ENCODE results near the gene PRKN. TPM values are rescaled to one million over a fixed set of nuclear protein-coding genes. Genes with fewer than 3 reads are reported as not detected.

Gene PRKN
- total and polyA plus RNA-seq, 9 donors = 3.0 to 15.0 (median 9.2) TPM

- Histone ChIP-seq H3K4me3 (no peak overlapping the region), H3K27me3 (no peaks in the 10 kb centered on the region), H3K4me1 (ENCODE audit: insufficient read depth) (no peaks in the 10 kb centered on the region), H3K36me3 (no peaks in the 10 kb centered on the region), H3K9me3 (no peaks in the 10 kb centered on the region), H3K27ac (peak overlapping the region in 1 of 2 donors; percentile 31)
- 8 to 9% (median 9%) methylated on average over 6 of the region's 6 CpGs for WGBS, 3 donors
- intact Hi-C loops (cut with DNase I) = no loop called here
- peak; percentile 69 to 81 (median 80) for DNase-seq
- no peak for TF ChIP-seq CTCF (IDR thresholded peaks at IDR 0.05)
- no peak for TF ChIP-seq POLR2A (IDR thresholded peaks at IDR 0.05)
- TF ChIP-seq EP300 (IDR thresholded peaks at IDR 0.05) = no peak
Measured at GRCh38 chr6:162706232-162706631, 21.3 kb downstream of the PRKN start.

GRCh38 chr6:162705736-162706135 is 21.8 kb downstream of the PRKN start:
- Histone ChIP-seq H3K36me3 (no peaks in the 10 kb centered on the region), H3K4me1 (ENCODE audit: insufficient read depth) (no peaks in the 10 kb centered on the region), H3K9me3 (no peaks in the 10 kb centered on the region), H3K27ac (no peak overlapping the region), H3K27me3 (no peaks in the 10 kb centered on the region), H3K4me3 (no peak overlapping the region)
- DNase-seq = no peak
- intact Hi-C loops (cut with DNase I) = no loop called here
- no peak for TF ChIP-seq EP300 (IDR thresholded peaks at IDR 0.05)
- no peak for TF ChIP-seq CTCF (IDR thresholded peaks at IDR 0.05)
- no peak for TF ChIP-seq POLR2A (IDR thresholded peaks at IDR 0.05)
- WGBS, 3 donors = 31 to 46% (median 37%) methylated on average over 4 of the region's 4 CpGs

- no peak overlapping the region for H3K27ac ChIP-seq
- no peaks in the 10 kb centered on the region for H3K27me3 ChIP-seq
- TF ChIP-seq CTCF (IDR thresholded peaks at IDR 0.05) (no peak), POLR2A (IDR thresholded peaks at IDR 0.05) (no peak), EP300 (IDR thresholded peaks at IDR 0.05) (no peak)
- 89 to 95% (median 91%) methylated on average over 4 of the region's 4 CpGs for WGBS, 3 donors
- H3K36me3 ChIP-seq = no peaks in the 10 kb centered on the region
- no peak overlapping the region for H3K4me3 ChIP-seq
- no peaks in the 10 kb centered on the region for H3K4me1 ChIP-seq (ENCODE audit: insufficient read depth)
- no peak for DNase-seq
- intact Hi-C loops (cut with DNase I) = no loop called here
- no peaks in the 10 kb centered on the region for H3K9me3 ChIP-seq
Measured at GRCh38 chr6:162704001-162704400, 23.6 kb downstream of the PRKN start.

GRCh38 chr6:162702446-162702845 is 25.1 kb downstream of the PRKN start:
- Histone ChIP-seq H3K4me3 (no peak overlapping the region), H3K27ac (no peak overlapping the region), H3K27me3 (no peaks in the 10 kb centered on the region), H3K4me1 (ENCODE audit: insufficient read depth) (no peaks in the 10 kb centered on the region), H3K36me3 (no peaks in the 10 kb centered on the region), H3K9me3 (no peaks in the 10 kb centered on the region)
- no peak for DNase-seq
- TF ChIP-seq EP300 (IDR thresholded peaks at IDR 0.05) (no peak), POLR2A (IDR thresholded peaks at IDR 0.05) (no peak), CTCF (IDR thresholded peaks at IDR 0.05) (no peak)
- intact Hi-C loops (cut with DNase I) = no loop called here
- WGBS, 3 donors = 86 to 89% (median 87%) methylated on average over 2 of the region's 2 CpGs
